ENCODE data around the gene TEX51. TPM values are rescaled to one million over a fixed set of nuclear protein-coding genes. Genes with fewer than 3 reads are reported as not detected.

Gene TEX51
- total RNA-seq, 2 donors from 2014 or later = 1.3 TPM; not detected in 1

DNA sequence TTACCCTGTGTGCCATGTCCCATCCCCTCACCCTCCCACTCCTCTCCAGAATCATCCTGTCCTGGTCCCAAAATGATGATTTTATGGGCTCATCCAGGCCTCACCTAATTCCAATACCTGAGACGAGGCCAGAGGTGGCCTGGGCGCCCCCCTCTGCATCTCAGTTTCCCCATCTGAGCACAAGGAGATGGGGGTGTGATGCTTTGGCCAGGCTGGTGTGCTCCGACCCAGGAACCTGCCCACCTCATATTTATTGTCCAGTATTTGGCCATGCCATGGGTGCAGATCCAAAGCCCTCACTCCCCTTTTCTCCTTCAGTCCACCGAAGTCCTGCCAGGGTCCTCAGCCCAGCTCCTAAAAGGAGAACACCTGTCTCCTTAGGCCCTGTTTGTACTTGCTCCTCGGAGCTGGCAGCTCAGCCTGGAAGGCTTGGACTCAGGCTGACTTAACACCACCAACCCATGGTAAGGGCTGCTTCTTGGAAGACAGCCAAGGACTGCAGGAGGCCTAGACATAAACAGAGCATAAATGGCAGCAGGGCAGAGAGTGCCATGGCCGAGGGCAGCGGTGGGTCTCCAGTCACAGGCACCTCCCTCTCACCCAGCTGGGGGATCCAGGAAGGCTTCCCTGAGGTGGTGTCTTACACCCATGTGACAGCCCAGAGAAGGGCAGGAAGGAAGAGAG is 3.6 kb downstream of the TEX51 start:
- H3K27ac ChIP-seq = no peak overlapping the region
- H3K36me3 ChIP-seq = no peaks in the 10 kb centered on the region
- no peaks in the 10 kb centered on the region for H3K4me1 ChIP-seq (replicated peaks)
- 69% methylated on average over 7 of the region's 7 CpGs for WGBS
- H3K27me3 ChIP-seq (replicated peaks; ENCODE audit: insufficient read depth) = no peaks in the 10 kb centered on the region
- TF ChIP-seq POLR2AphosphoS5 (IDR thresholded peaks at IDR 0.05) (no peak), POLR2A (IDR thresholded peaks at IDR 0.05) (no peak)
- TF ChIP-seq, protein P1, sequence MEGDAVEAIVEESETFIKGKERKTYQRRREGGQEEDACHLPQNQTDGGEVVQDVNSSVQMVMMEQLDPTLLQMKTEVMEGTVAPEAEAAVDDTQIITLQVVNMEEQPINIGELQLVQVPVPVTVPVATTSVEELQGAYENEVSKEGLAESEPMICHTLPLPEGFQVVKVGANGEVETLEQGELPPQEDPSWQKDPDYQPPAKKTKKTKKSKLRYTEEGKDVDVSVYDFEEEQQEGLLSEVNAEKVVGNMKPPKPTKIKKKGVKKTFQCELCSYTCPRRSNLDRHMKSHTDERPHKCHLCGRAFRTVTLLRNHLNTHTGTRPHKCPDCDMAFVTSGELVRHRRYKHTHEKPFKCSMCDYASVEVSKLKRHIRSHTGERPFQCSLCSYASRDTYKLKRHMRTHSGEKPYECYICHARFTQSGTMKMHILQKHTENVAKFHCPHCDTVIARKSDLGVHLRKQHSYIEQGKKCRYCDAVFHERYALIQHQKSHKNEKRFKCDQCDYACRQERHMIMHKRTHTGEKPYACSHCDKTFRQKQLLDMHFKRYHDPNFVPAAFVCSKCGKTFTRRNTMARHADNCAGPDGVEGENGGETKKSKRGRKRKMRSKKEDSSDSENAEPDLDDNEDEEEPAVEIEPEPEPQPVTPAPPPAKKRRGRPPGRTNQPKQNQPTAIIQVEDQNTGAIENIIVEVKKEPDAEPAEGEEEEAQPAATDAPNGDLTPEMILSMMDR (IDR thresholded peaks at IDR 0.05) = no peak
- H3K9me3 ChIP-seq = no peaks in the 10 kb centered on the region
- no peak overlapping the region for H3K4me3 ChIP-seq
- no peak for DNase-seq (ENCODE audit: low spot score)
- intact Hi-C loops (cut with DNase I) = no loop called here

DNA sequence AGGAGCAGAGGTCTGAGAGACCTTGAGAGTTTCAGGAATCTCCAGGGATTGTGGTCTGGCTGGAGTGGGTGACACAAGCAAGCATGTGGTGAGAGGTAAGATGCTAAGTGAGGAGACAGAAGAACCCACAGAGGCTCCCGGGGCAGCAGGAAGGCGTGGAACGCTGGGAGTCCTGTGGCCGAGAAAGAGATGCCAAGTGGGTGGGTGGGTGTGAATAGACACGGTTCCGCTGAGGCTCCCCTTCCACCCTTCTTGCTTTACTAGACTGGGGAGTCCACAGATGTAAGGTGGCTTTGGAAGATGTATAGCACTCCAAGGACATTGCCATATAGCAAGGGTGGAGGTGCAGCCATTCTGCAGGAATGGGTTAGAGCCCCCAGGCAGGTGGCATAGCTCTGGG is 4.2 kb downstream of the TEX51 start:
- DNase-seq (ENCODE audit: low spot score) = no peak
- H3K36me3 ChIP-seq = no peaks in the 10 kb centered on the region
- WGBS = 95% methylated on average over 6 of the region's 6 CpGs

DNA sequence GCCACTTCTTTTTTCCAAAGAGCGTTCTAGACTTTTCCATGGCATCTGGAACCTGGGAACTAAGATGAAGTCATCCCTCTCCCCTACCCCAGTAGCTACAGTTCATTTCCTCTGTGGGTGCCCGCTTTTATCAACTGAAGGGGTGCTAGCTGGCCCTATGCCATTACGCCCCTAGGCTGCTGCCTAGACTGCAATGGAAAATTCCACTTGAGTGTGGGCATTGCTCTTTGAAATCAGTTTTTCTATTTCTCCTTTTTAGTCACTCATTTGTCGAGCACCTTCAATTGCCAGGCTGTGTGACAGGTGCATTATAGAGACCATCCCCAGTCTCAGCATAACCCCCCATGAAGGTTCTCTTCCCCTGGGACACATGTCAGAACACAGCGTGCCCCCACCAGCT is 7.3 kb downstream of the TEX51 start:
- no peaks in the 10 kb centered on the region for H3K36me3 ChIP-seq
- WGBS = 84% methylated on average over 5 of the region's 5 CpGs
- no peaks in the 10 kb centered on the region for H3K27me3 ChIP-seq (replicated peaks; ENCODE audit: insufficient read depth)
- no peak overlapping the region for H3K27ac ChIP-seq
- intact Hi-C loops (cut with DNase I) = no loop called here
- DNase-seq (ENCODE audit: low spot score) = no peak
- H3K4me1 ChIP-seq (replicated peaks) = no peaks in the 10 kb centered on the region
- TF ChIP-seq, protein P1 (IDR thresholded peaks at IDR 0.05) = no peak
- H3K9me3 ChIP-seq = no peaks in the 10 kb centered on the region
- H3K4me3 ChIP-seq = no peak overlapping the region

More for the DNA sequence above, 4.2 kb downstream of the TEX51 start:
- no peak overlapping the region for H3K4me3 ChIP-seq
- H3K4me1 ChIP-seq (replicated peaks) = no peaks in the 10 kb centered on the region
- intact Hi-C loops (cut with DNase I) = no loop called here
- no peaks in the 10 kb centered on the region for H3K9me3 ChIP-seq
- H3K27ac ChIP-seq = no peak overlapping the region
- H3K27me3 ChIP-seq (replicated peaks; ENCODE audit: insufficient read depth) = no peaks in the 10 kb centered on the region
- no peak for TF ChIP-seq POLR2A (IDR thresholded peaks at IDR 0.05)
- TF ChIP-seq, protein P1 (IDR thresholded peaks at IDR 0.05) = no peak
- no peak for TF ChIP-seq POLR2AphosphoS5 (IDR thresholded peaks at IDR 0.05)

DNA sequence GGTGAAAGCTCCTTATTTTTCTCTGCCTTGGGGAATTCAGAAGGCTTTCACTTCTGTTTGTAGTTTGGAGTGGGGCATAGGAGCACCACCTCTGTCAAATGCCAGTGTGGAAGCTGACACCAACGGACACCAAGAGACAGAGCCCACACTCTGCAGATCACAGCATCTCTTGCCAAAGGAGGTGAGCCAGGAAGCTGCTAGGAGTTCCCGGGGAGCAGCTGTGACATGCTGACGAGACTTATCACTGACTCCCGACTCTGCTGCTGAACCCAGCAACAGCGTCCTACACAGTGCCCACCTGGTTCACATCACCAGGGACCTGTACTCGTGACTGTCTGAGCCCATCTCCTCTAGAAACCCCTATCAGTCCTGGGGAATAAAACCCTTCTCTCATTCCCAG is 8.1 kb downstream of the TEX51 start:
- 52% methylated on average over 6 of the region's 6 CpGs for WGBS
- Histone ChIP-seq H3K27ac (no peak overlapping the region), H3K4me1 (replicated peaks) (no peaks in the 10 kb centered on the region), H3K4me3 (no peak overlapping the region), H3K36me3 (no peaks in the 10 kb centered on the region), H3K27me3 (replicated peaks; ENCODE audit: insufficient read depth) (no peaks in the 10 kb centered on the region), H3K9me3 (no peaks in the 10 kb centered on the region)
- intact Hi-C loops (cut with DNase I) = no loop called here
- TF ChIP-seq POLR2AphosphoS5 (IDR thresholded peaks at IDR 0.05) = no peak
- TF ChIP-seq, protein P1 (IDR thresholded peaks at IDR 0.05) = no peak
- no peak for TF ChIP-seq POLR2A (IDR thresholded peaks at IDR 0.05)
- DNase-seq (ENCODE audit: low spot score) = no peak

DNA sequence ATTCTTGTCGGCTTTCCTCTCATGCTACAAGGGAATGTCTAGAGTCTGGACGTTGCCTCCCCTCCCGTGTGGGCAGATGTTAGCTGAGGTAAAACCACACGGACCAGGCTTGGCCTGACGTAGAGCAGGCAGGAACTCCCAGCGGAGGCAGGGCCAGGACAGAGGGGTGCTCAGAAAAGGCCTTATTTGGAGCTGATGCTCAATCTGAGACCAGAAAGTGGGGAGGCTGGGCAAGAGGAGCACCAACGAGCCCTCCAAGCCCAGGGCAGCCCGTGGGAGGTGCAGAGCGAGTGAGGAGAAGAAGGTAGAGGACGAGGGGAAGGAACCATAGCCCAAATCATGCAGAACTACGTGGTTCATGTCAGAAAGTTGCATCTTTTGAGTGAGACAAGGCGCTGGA is 9.0 kb downstream of the TEX51 start:
- no peak for DNase-seq (ENCODE audit: low spot score)
- Histone ChIP-seq H3K36me3 (no peaks in the 10 kb centered on the region), H3K27me3 (replicated peaks; ENCODE audit: insufficient read depth) (no peaks in the 10 kb centered on the region), H3K27ac (no peak overlapping the region), H3K4me1 (replicated peaks) (no peaks in the 10 kb centered on the region), H3K9me3 (no peaks in the 10 kb centered on the region), H3K4me3 (no peak overlapping the region)
- 80% methylated on average over 12 of the region's 12 CpGs for WGBS
- TF ChIP-seq POLR2A (IDR thresholded peaks at IDR 0.05) (no peak), POLR2AphosphoS5 (IDR thresholded peaks at IDR 0.05) (no peak)
- TF ChIP-seq, protein P1 (IDR thresholded peaks at IDR 0.05) = no peak
- intact Hi-C loops (cut with DNase I) = no loop called here

Data from prostate gland (tissue), 2 donors.